ENCODE data around the gene RAB44. TPM values are rescaled to one million over a fixed set of nuclear protein-coding genes. Genes with fewer than 3 reads are reported as not detected.

Gene RAB44
- total RNA-seq, 1 experiment from 2014 or later = 0.09 TPM

- Mint-ChIP-seq H3K27ac (ENCODE audit: low read depth, unreplicated experiment) (peak within 1 kb of the TSS; percentile 97), H3K4me3 (ENCODE audit: unreplicated experiment) (peak within 1 kb of the TSS; percentile 87), H3K36me3 (ENCODE audit: insufficient read depth, unreplicated experiment) (peaks cover 57% of the 10 kb centered on the region), H3K4me1 (ENCODE audit: insufficient read depth, unreplicated experiment) (peaks cover 29% of the 10 kb centered on the region), H3K27me3 (ENCODE audit: insufficient read depth, unreplicated experiment) (no peaks in the 10 kb centered on the region), H3K9me3 (ENCODE audit: unreplicated experiment) (no peaks in the 10 kb centered on the region)
- no TSS peak for BruUV-seq (replicated peaks)
- DNase-seq (ENCODE audit: unreplicated experiment) = peak; percentile 90
- ChIA-PET CTCF (interaction anchor here (0.6 to 8.0 kb wide), 4 partner anchors 12 to 83 kb away, joined by 3 to 37 read pairs (median 10); no protein-coding TSS in a partner anchor), POLR2A (interaction anchor here (0.7 to 17.5 kb wide), 27 partner anchors 9 to 1182 kb away, joined by 3 to 495 read pairs (median 4); partner anchors contain the start of gene SRSF3)
- TF ChIP-seq CTCF (IDR thresholded peaks at IDR 0.05; ENCODE audit: unreplicated experiment) = no peak
- intact Hi-C loops (cut with micrococcal nuclease) = loop anchor here (5.0 kb wide), 1 partner anchor 131 kb away; the partner anchor contains the start of gene STK38
These were observed 19.1 kb upstream of the RAB44 start, which contains the start of gene CDKN1A for GRCh38 chr6:36678488-36679042. CDKN1A (plus strand) TSS chr6:36678714; CDS start chr6:36684102, 5,388 bp downstream.

GRCh38 chr6:36679043-36679833 is 18.4 kb upstream of the RAB44 start:
- Mint-ChIP-seq H3K27me3 (ENCODE audit: insufficient read depth, unreplicated experiment) (no peaks in the 10 kb centered on the region), H3K27ac (ENCODE audit: low read depth, unreplicated experiment) (peak overlapping the region; percentile 97), H3K9me3 (ENCODE audit: unreplicated experiment) (no peaks in the 10 kb centered on the region), H3K36me3 (ENCODE audit: insufficient read depth, unreplicated experiment) (peaks cover 64% of the 10 kb centered on the region), H3K4me1 (ENCODE audit: insufficient read depth, unreplicated experiment) (peaks cover 29% of the 10 kb centered on the region), H3K4me3 (ENCODE audit: unreplicated experiment) (peak overlapping the region; percentile 87)
- intact Hi-C loops (cut with micrococcal nuclease) = loop anchor here (5.0 kb wide), 1 partner anchor 132 kb away; the partner anchor contains the start of gene STK38
- TF ChIP-seq CTCF (IDR thresholded peaks at IDR 0.05; ENCODE audit: unreplicated experiment) = no peak
- peak; percentile 62 for DNase-seq (ENCODE audit: unreplicated experiment)
- CTCF ChIA-PET = interaction anchor here (0.6 to 8.0 kb wide), 9 partner anchors 12 to 86 kb away, joined by 3 to 37 read pairs (median 4); no protein-coding TSS in a partner anchor
- POLR2A ChIA-PET = interaction anchor here (0.7 to 17.5 kb wide), 27 partner anchors 8 to 1183 kb away, joined by 3 to 495 read pairs (median 4); partner anchors contain the start of genes PPIL1 and SRSF3
- BruUV-seq (replicated peaks) = TSS peak; percentile 49

GRCh38 chr6:36682328-36683144 is 15.1 kb upstream of the RAB44 start:
- intact Hi-C loops (cut with micrococcal nuclease) = loop anchor here (2.0 to 10.0 kb wide), 2 partner anchors 76 to 258 kb away; no protein-coding TSS in a partner anchor
- peak overlapping the region; percentile 65 for H3K27ac Mint-ChIP-seq (ENCODE audit: low read depth, unreplicated experiment)
- H3K27me3 Mint-ChIP-seq (ENCODE audit: insufficient read depth, unreplicated experiment) = no peaks in the 10 kb centered on the region
- peak overlapping the region; percentile 87 for H3K4me3 Mint-ChIP-seq (ENCODE audit: unreplicated experiment)
- no peaks in the 10 kb centered on the region for H3K9me3 Mint-ChIP-seq (ENCODE audit: unreplicated experiment)
- H3K36me3 Mint-ChIP-seq (ENCODE audit: insufficient read depth, unreplicated experiment) = peaks cover 97% of the 10 kb centered on the region
- BruUV-seq (replicated peaks) = no TSS peak
- peaks cover 12% of the 10 kb centered on the region for H3K4me1 Mint-ChIP-seq (ENCODE audit: insufficient read depth, unreplicated experiment)
- DNase-seq (ENCODE audit: unreplicated experiment) = peak; percentile 95
- ChIA-PET POLR2A (interaction anchor here (0.6 to 17.5 kb wide), 22 partner anchors 11 to 654 kb away, joined by 3 to 495 read pairs (median 4); partner anchors contain the start of genes MAPK14 and SRSF3), CTCF (interaction anchor here (0.6 to 8.0 kb wide), 14 partner anchors 16 to 950 kb away, joined by 3 to 37 read pairs (median 5); no protein-coding TSS in a partner anchor)
- no peak for TF ChIP-seq CTCF (IDR thresholded peaks at IDR 0.05; ENCODE audit: unreplicated experiment)

Data from MCF 10A (cell line).